Activated T-helper 2 cell treated with anti-CD3 and anti-CD28 coated beads, Interferon-gamma antibody, Interleukin-2, Interleukin-4, amounts not matched to agents 10 μg/mL and 5 μg/mL and 100 μg/mL, durations not matched to agents 14 hours and 24 hours and 36 hours (primary cell): ENCODE data around the gene VIPR2. TPM values are rescaled to one million over a fixed set of nuclear protein-coding genes. Genes with fewer than 3 reads are reported as not detected.
"Not testable (repeated sequence)": the region's sequence is repeated elsewhere in the genome, so short reads cannot be mapped to it uniquely, and the experiment has no call there.

Experiments used
- DNase-seq: peaks from one replicate; pipeline ENCODE4 v3.0.0; 2021; ENCODE audit warnings: low spot score
- H3K27ac Mint-ChIP-seq: one replicate; pipeline ENCODE4 v1.8.0; 2021; ENCODE audit warnings: mixed read lengths
- H3K27me3 Mint-ChIP-seq: one replicate; pipeline ENCODE4 v1.8.0; 2021; ENCODE audit warnings: low read depth, mixed read lengths
- H3K36me3 Mint-ChIP-seq: one replicate; pipeline ENCODE4 v1.8.0; 2021; ENCODE audit warnings: low read depth, mixed read lengths
- H3K4me1 Mint-ChIP-seq: one replicate; pipeline ENCODE4 v1.8.0; 2021; ENCODE audit warnings: low read depth, mixed read lengths
- H3K4me3 Mint-ChIP-seq: one replicate; pipeline ENCODE4 v1.8.0; 2021; ENCODE audit warnings: low read depth, mild to moderate bottlenecking, moderate library complexity, mixed read lengths
- H3K9me3 Mint-ChIP-seq: one replicate; pipeline ENCODE4 v1.8.0; 2021; ENCODE audit warnings: mixed read lengths
- intact Hi-C: fragments of 100-400 bp; cut with micrococcal nuclease; formaldehyde crosslinking; loops from one replicate; pipeline ENCODE4 v1.15.1; 2023
- total RNA-seq: library from RNA; stranded (reverse); gene quantifications from 2 replicates; pipeline ENCODE4 v1.2.3, GENCODE V29; 2022

Gene VIPR2
- total RNA-seq, 1 donor from 2014 or later, result 4.2 TPM

- Mint-ChIP-seq H3K4me3 (no peak overlapping the region), H3K27ac (no peak overlapping the region), H3K27me3 (peaks cover 2% of the 10 kb centered on the region), H3K4me1 (no peaks in the 10 kb centered on the region), H3K9me3 (no peaks in the 10 kb centered on the region), H3K36me3 (no peaks in the 10 kb centered on the region)
- intact Hi-C loops, result no loop called here
- no peak for DNase-seq
Measured at GRCh38 chr7:159130199-159130775, 14.4 kb downstream of the VIPR2 start.

- H3K4me3 Mint-ChIP-seq, result no peak overlapping the region
- H3K27ac Mint-ChIP-seq, result no peak overlapping the region
- no peaks in the 10 kb centered on the region for H3K4me1 Mint-ChIP-seq
- no peaks in the 10 kb centered on the region for H3K9me3 Mint-ChIP-seq
- no peak for DNase-seq
- H3K27me3 Mint-ChIP-seq, result peaks cover 6% of the 10 kb centered on the region
- no peaks in the 10 kb centered on the region for H3K36me3 Mint-ChIP-seq
- intact Hi-C loops, result no loop called here
Measured at GRCh38 chr7:159128767-159129166, 15.9 kb downstream of the VIPR2 start.

GRCh38 chr7:159127691-159128642 is 16.7 kb downstream of the VIPR2 start:
- no peaks in the 10 kb centered on the region for H3K36me3 Mint-ChIP-seq
- no peaks in the 10 kb centered on the region for H3K9me3 Mint-ChIP-seq
- H3K27ac Mint-ChIP-seq, result no peak overlapping the region
- peaks cover 6% of the 10 kb centered on the region for H3K27me3 Mint-ChIP-seq
- intact Hi-C loops, result no loop called here
- DNase-seq, result no peak
- no peaks in the 10 kb centered on the region for H3K4me1 Mint-ChIP-seq
- H3K4me3 Mint-ChIP-seq, result no peak overlapping the region

- intact Hi-C loops, result no loop called here
Measured at GRCh38 chr7:159126311-159127260, 18.1 kb downstream of the VIPR2 start.

GRCh38 chr7:159125955-159126270 is 18.8 kb downstream of the VIPR2 start:
- no peak overlapping the region for H3K4me3 Mint-ChIP-seq
- H3K4me1 Mint-ChIP-seq, result no peaks in the 10 kb centered on the region
- no peak overlapping the region for H3K27ac Mint-ChIP-seq
- no peaks in the 10 kb centered on the region for H3K36me3 Mint-ChIP-seq
- intact Hi-C loops, result no loop called here
- peaks cover 6% of the 10 kb centered on the region for H3K27me3 Mint-ChIP-seq
- DNase-seq, result no peak
- H3K9me3 Mint-ChIP-seq, result no peaks in the 10 kb centered on the region

More at GRCh38 chr7:159126311-159127260, 18.1 kb downstream of the VIPR2 start:
- no peak for DNase-seq
- no peaks in the 10 kb centered on the region for H3K36me3 Mint-ChIP-seq
- H3K4me3 Mint-ChIP-seq, result no peak overlapping the region
- H3K27ac Mint-ChIP-seq, result no peak overlapping the region
- peaks cover 6% of the 10 kb centered on the region for H3K27me3 Mint-ChIP-seq
- H3K4me1 Mint-ChIP-seq, result no peaks in the 10 kb centered on the region
- no peaks in the 10 kb centered on the region for H3K9me3 Mint-ChIP-seq

GRCh38 chr7:159125104-159125954 is 19.3 kb downstream of the VIPR2 start:
- Mint-ChIP-seq H3K27me3 (peaks cover 6% of the 10 kb centered on the region), H3K4me3 (no peak overlapping the region), H3K9me3 (no peaks in the 10 kb centered on the region), H3K36me3 (no peaks in the 10 kb centered on the region), H3K27ac (no peak overlapping the region), H3K4me1 (no peaks in the 10 kb centered on the region)
- intact Hi-C loops, result no loop called here
- no peak for DNase-seq

GRCh38 chr7:159123793-159124192 is 20.9 kb downstream of the VIPR2 start:
- H3K4me1 Mint-ChIP-seq, H3K36me3 Mint-ChIP-seq, H3K27me3 Mint-ChIP-seq, DNase-seq, H3K9me3 Mint-ChIP-seq, H3K4me3 Mint-ChIP-seq, H3K27ac Mint-ChIP-seq, intact Hi-C loops: not testable (repeated sequence)

- H3K27ac Mint-ChIP-seq, H3K4me3 Mint-ChIP-seq, intact Hi-C loops, DNase-seq, H3K36me3 Mint-ChIP-seq, H3K9me3 Mint-ChIP-seq, H3K4me1 Mint-ChIP-seq, H3K27me3 Mint-ChIP-seq: not testable (repeated sequence)
Measured at GRCh38 chr7:159123294-159123693, 21.4 kb downstream of the VIPR2 start.

- no peak for DNase-seq
- H3K36me3 Mint-ChIP-seq, result no peaks in the 10 kb centered on the region
- H3K4me3 Mint-ChIP-seq, result no peak overlapping the region
- no peaks in the 10 kb centered on the region for H3K9me3 Mint-ChIP-seq
- no peak overlapping the region for H3K27ac Mint-ChIP-seq
- no peaks in the 10 kb centered on the region for H3K4me1 Mint-ChIP-seq
- H3K27me3 Mint-ChIP-seq, result peaks cover 7% of the 10 kb centered on the region
- intact Hi-C loops, result no loop called here
Measured at GRCh38 chr7:159122276-159122675, 22.4 kb downstream of the VIPR2 start.

GRCh38 chr7:159121476-159121875 is 23.2 kb downstream of the VIPR2 start:
- intact Hi-C loops, result no loop called here
- DNase-seq, result no peak
- Mint-ChIP-seq H3K27me3 (peaks cover 7% of the 10 kb centered on the region), H3K27ac (no peak overlapping the region), H3K4me1 (no peaks in the 10 kb centered on the region), H3K4me3 (no peak overlapping the region), H3K36me3 (no peaks in the 10 kb centered on the region), H3K9me3 (no peaks in the 10 kb centered on the region)

- Mint-ChIP-seq H3K27ac (no peak overlapping the region), H3K36me3 (no peaks in the 10 kb centered on the region), H3K4me1 (no peaks in the 10 kb centered on the region), H3K27me3 (peaks cover 7% of the 10 kb centered on the region), H3K9me3 (no peaks in the 10 kb centered on the region), H3K4me3 (no peak overlapping the region)
- intact Hi-C loops, result no loop called here
- no peak for DNase-seq
Measured at GRCh38 chr7:159121068-159121467, 23.6 kb downstream of the VIPR2 start.

- intact Hi-C loops, result no loop called here
- DNase-seq, result no peak
- no peaks in the 10 kb centered on the region for H3K36me3 Mint-ChIP-seq
- peaks cover 11% of the 10 kb centered on the region for H3K27me3 Mint-ChIP-seq
- H3K4me3 Mint-ChIP-seq, result no peak overlapping the region
- no peaks in the 10 kb centered on the region for H3K9me3 Mint-ChIP-seq
- no peak overlapping the region for H3K27ac Mint-ChIP-seq
- H3K4me1 Mint-ChIP-seq, result no peaks in the 10 kb centered on the region
Measured at GRCh38 chr7:159120540-159120919, 24.1 kb downstream of the VIPR2 start.
